GM12864 (cell line): ENCODE results near the gene PTBP3.

Experiments used
- DNase-seq: peaks from one replicate; pipeline ENCODE4 v3.0.0-alpha.2; 2011; ENCODE audit warnings: low read depth
- H3K4me3 ChIP-seq: 2 replicates; pipeline ENCODE4 v1.5.1; 2011; ENCODE audit warnings: mild to moderate bottlenecking, low read depth, low read length, control low read depth
- TF ChIP-seq, protein P1 (sequence below): IDR thresholded peaks from 2 replicates; pipeline ENCODE4 v1.5.1; 2011; ENCODE audit warnings: low read depth, mild to moderate bottlenecking, moderate library complexity, low read length, control low read depth, inconsistent platforms; ENCODE audit errors: missing control alignments

The PTBP3 gene

DNA sequence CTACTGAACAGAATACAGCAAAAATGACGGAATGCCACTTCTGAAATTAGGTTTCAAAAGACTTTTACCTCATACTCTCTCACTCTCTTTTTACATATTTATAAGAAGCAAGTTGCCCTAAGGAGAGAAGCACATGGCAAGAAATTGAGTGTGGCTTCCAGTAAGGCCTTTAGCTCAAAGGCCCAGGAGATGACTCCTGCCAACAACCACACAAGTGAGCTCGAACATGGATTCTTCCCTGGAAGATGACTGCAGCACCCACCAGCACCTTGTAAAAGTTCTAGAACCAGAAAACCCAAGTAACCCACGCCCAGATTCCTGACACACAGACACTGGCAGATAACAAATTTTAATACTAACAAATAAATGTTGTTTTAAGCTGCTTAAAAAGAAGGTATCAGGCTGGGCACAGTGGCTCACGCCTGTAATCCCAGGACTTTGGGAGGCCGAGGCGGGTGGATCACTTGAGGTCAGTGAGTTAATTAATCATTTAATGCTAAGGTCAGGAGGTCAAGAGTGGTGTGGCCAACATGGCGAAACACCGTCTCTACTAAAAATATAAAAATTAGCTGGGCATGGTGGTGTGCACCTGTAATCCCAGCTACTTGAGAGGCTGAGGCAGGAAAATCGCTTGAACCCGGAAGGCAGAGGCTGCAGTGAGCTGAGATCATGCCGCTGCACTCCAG, 17.0 kb downstream of the PTBP3 start:
- DNase-seq, result no peak
- TF ChIP-seq, protein P1, sequence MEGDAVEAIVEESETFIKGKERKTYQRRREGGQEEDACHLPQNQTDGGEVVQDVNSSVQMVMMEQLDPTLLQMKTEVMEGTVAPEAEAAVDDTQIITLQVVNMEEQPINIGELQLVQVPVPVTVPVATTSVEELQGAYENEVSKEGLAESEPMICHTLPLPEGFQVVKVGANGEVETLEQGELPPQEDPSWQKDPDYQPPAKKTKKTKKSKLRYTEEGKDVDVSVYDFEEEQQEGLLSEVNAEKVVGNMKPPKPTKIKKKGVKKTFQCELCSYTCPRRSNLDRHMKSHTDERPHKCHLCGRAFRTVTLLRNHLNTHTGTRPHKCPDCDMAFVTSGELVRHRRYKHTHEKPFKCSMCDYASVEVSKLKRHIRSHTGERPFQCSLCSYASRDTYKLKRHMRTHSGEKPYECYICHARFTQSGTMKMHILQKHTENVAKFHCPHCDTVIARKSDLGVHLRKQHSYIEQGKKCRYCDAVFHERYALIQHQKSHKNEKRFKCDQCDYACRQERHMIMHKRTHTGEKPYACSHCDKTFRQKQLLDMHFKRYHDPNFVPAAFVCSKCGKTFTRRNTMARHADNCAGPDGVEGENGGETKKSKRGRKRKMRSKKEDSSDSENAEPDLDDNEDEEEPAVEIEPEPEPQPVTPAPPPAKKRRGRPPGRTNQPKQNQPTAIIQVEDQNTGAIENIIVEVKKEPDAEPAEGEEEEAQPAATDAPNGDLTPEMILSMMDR, result no peak
- H3K4me3 ChIP-seq, result no peak overlapping the region

DNA sequence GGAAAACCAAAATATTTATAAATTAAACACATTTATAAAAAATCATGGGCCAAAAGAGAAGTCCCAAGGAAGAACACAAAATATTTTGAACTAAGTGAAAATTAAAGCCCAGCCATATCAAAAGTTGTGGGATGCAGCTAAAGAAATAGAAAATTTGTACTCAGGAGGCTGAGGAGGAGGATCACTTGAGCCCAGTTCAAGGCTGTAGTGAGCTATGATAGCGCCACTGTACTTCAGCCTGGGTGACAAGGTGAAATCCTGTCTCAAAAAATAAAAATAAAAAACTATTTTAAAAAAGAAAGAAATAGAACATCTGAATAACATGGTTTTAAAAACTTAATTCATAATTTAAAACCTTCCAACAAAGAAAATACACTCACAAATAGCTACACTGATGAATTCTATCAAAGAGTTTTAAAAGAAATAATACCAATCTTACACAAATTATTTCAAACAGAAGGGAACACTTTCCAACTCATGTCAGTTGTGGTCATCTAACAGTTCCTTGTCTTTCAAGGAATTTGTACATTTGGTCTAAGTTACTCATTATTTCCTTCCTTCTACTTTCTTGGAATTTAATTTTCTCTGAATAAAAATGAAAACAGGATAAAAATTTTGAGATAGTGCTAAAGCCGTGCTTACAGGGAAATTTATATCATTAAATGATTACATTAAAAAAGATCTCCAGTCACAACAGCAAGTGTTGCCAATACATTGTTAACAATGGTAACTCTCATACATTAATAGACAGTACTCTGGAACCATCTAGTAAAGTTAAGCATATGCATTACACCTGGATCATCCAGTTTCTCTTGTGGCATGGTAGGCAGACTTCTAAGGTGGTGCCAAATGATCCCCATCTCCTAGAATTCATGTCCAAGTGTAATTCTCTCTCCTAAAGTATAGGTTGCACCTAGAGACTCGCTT, 17.8 kb downstream of the PTBP3 start:
- no peak overlapping the region for H3K4me3 ChIP-seq
- TF ChIP-seq, protein P1, result no peak
- no peak for DNase-seq

DNA sequence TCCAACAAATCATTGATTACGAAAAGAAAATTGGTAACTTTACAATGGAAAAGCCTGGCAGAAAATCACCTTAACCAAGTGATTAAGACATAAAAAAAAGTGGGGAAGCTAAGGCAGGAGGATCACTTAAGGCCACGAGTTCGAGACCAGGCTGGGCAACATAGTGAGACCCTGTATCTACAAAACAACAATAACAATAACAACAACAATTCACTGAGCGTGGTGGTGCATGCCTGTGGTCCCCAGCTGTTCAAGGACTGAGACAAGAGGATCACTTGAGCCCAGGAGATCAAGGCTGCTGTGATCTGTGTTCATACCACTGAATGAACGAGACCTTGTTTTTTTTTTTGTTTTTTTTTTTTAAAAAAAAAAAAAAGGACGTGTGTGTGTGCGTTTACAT, 21.3 kb downstream of the PTBP3 start:
- no peak for DNase-seq
- TF ChIP-seq, protein P1, result no peak
- no peak overlapping the region for H3K4me3 ChIP-seq

DNA sequence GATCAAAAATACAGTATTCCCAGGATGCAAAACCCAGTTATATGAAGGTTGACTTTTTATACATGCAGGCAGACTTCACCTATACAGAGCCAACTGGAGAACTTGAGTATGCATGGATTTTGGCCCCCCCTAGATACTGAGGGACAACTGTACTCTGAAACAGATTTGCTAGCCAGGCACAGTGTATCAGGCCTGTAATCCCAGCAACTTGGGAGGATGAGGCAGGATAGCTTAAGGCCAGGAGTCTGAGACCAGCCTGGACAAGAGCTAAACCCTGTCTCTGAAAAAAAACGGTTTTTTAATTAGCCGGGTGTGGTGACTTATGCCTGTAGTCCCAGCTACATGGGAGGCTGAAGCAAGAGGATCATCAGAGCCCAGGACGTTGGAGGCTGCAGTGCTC, 21.9 kb downstream of the PTBP3 start:
- no peak for DNase-seq
- H3K4me3 ChIP-seq, result no peak overlapping the region
- TF ChIP-seq, protein P1, result no peak

DNA sequence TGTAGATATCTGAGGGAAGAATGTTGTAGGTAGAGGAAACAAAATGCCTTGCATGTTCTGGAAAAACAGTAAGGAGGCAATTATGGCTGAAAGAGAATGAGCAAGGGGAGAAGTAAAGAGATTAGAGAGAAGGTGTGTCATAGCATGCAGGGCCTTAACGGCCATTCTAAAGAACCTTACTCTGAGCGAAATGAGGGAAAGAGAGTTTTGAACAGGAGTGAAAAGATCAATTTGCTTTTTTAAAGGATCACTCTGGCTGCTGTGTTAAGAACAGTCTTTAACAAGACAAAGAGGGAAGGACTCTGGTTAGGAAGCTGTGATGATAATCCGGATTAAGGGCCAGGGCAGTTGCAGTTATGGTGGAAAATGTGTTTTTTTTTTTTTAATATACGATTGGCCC, 22.6 kb downstream of the PTBP3 start:
- TF ChIP-seq, protein P1, result no peak
- no peak overlapping the region for H3K4me3 ChIP-seq
- DNase-seq, result no peak

DNA sequence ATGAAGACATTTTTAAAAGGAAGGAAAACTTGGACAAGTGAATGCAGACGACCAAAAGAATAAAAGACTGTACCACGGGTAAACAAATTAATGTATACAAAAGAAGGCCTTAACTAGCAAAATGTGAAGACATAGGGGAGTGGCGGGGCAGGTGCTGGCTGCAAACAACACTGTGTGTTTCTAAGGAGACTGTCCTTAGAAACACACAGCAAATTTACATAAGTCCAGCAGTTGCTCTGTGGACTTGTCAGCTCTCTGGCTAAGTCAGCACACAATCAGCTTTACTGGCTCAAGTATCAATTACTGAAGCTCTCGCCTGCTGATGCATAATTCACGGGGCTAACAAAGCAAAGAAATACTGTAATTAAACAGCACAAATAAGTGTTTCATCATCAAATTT, 24.8 kb downstream of the PTBP3 start:
- TF ChIP-seq, protein P1, result no peak
- no peak overlapping the region for H3K4me3 ChIP-seq
- DNase-seq, result no peak
